NCI-H2029 (cell line): ENCODE measurements around the gene HSPG2.

Experiments
- DNase-seq: peaks from one replicate; lab custom pipeline; 2025; lab: John Stamatoyannopoulos, UW

HSPG2 gene

GRCh38 chr1:21879928-21880618 lies 57.0 kb downstream of the HSPG2 start:
- no peak for DNase-seq

- no peak for DNase-seq
Measured at GRCh38 chr1:21878840-21879478, 58.2 kb downstream of the HSPG2 start.

- DNase-seq = no peak
Measured at GRCh38 chr1:21878009-21878773, 58.9 kb downstream of the HSPG2 start.

GRCh38 chr1:21876267-21876666 lies 60.8 kb downstream of the HSPG2 start:
- DNase-seq = no peak

- DNase-seq = peak; percentile 30
Measured at GRCh38 chr1:21875621-21876063, 61.5 kb downstream of the HSPG2 start.

GRCh38 chr1:21874778-21875547 lies 62.1 kb downstream of the HSPG2 start:
- no peak for DNase-seq

GRCh38 chr1:21874328-21874727 lies 62.8 kb downstream of the HSPG2 start:
- no peak for DNase-seq

- DNase-seq = no peak
Measured at GRCh38 chr1:21873761-21874160, 63.3 kb downstream of the HSPG2 start.

- no peak for DNase-seq
Measured at GRCh38 chr1:21873174-21873573, 63.9 kb downstream of the HSPG2 start.

- DNase-seq = no peak
Measured at GRCh38 chr1:21872445-21873079, 64.5 kb downstream of the HSPG2 start.

GRCh38 chr1:21871943-21872342 lies 65.2 kb downstream of the HSPG2 start:
- DNase-seq = no peak

GRCh38 chr1:21870611-21871010 lies 66.5 kb downstream of the HSPG2 start:
- no peak for DNase-seq

- DNase-seq = peak; percentile 56
Measured at GRCh38 chr1:21869620-21870121, 67.4 kb downstream of the HSPG2 start.

- peak; percentile 28 for DNase-seq
Measured at GRCh38 chr1:21868941-21869454, 68.1 kb downstream of the HSPG2 start.

- DNase-seq = no peak
Measured at GRCh38 chr1:21868482-21868881, 68.6 kb downstream of the HSPG2 start.

GRCh38 chr1:21867451-21867996 lies 69.6 kb downstream of the HSPG2 start:
- DNase-seq = no peak

GRCh38 chr1:21866707-21867043 lies 70.4 kb downstream of the HSPG2 start:
- DNase-seq = no peak

GRCh38 chr1:21865943-21866706 lies 71.0 kb downstream of the HSPG2 start:
- DNase-seq = no peak

GRCh38 chr1:21865609-21865942 lies 71.5 kb downstream of the HSPG2 start:
- no peak for DNase-seq

- DNase-seq = no peak
Measured at GRCh38 chr1:21864730-21865129, 72.4 kb downstream of the HSPG2 start.
